AG04450 (cell line): Measurements from ENCODE around the gene EME1. TPM values are rescaled to one million over a fixed set of nuclear protein-coding genes. Genes with fewer than 3 reads are reported as not detected.
"Not testable (repeated sequence)": the region's sequence is repeated elsewhere in the genome, so short reads cannot be mapped to it uniquely, and the experiment has no call there.

ENCODE experiments used
- CTCF ChIA-PET: fragments of 300-600, 350-600 bp; formaldehyde crosslinking; extraction: SDS; loops from one replicate; lab custom pipeline; 2022; ENCODE audit warnings: antibody characterized with exemption, inconsistent platforms; lab: Charles Lee
- POLR2A ChIA-PET: fragments of 350-600 bp; formaldehyde crosslinking; extraction: SDS; loops from one replicate; lab custom pipeline; 2021; ENCODE audit warnings: antibody characterized with exemption, inconsistent platforms; lab: Yijun Ruan, JAX
- DNase-seq: peaks from one replicate; pipeline ENCODE4 v3.0.0-alpha.2; 2011; ENCODE audit warnings: low read depth, low spot score
- H3K27ac ChIP-seq: one replicate; pipeline ENCODE4 v1.5.1; 2012; ENCODE audit warnings: low read depth, low read length, control low read depth
- H3K27me3 ChIP-seq: one replicate; pipeline ENCODE4 v1.6.0; 2012; ENCODE audit warnings: low read length; ENCODE audit not compliant: control insufficient read depth, insufficient read depth
- H3K4me3 ChIP-seq: 2 replicates; pipeline ENCODE4 v1.5.1; 2011; ENCODE audit warnings: mild to moderate bottlenecking, low read depth, low read length, control low read depth
- H3K9me3 ChIP-seq: 2 replicates; pipeline ENCODE4 v1.5.1; 2012; ENCODE audit warnings: low read length; ENCODE audit not compliant: control insufficient read depth, insufficient read depth
- CTCF ChIP-seq: IDR thresholded peaks from 2 replicates; pipeline ENCODE4 v1.5.1; 2011; ENCODE audit warnings: low read depth, low read length, control low read depth, inconsistent platforms
- polyA plus RNA-seq: library from polyadenylated mRNA; depleted of rRNA; stranded (reverse); fragments of >200 nt; gene quantifications from 2 replicates; pipeline ENCODE4 v1.2.3, GENCODE V29; 2011

Gene EME1
- polyA plus RNA-seq, 1 experiment: 2.5 TPM

GRCh38 chr17:50396261-50397110 is 23.5 kb downstream of the EME1 start:
- no peak for TF ChIP-seq CTCF
- DNase-seq: no peak
- H3K27ac ChIP-seq: peak overlapping the region; percentile 91
- POLR2A ChIA-PET: interaction anchor here (0.6 to 2.1 kb wide), 12 partner anchors 11 to 750 kb away, joined by 3 to 13 read pairs (median 4); partner anchors contain the start of gene ACSF2
- CTCF ChIA-PET: interaction anchor here (0.6 to 4.9 kb wide), 37 partner anchors 8 to 1057 kb away, joined by 3 to 45 read pairs (median 5); partner anchors contain the start of genes ACSF2, EME1, MRPL27 and RSAD1
- H3K9me3 ChIP-seq: peaks cover 4% of the 10 kb centered on the region; the same call in 1 of the 2 replicates
- H3K27me3 ChIP-seq: no peaks in the 10 kb centered on the region
- peak overlapping the region; percentile 94 for H3K4me3 ChIP-seq

- POLR2A ChIA-PET: interaction anchor here (0.7 to 2.1 kb wide), 12 partner anchors 8 to 197 kb away, joined by 3 to 13 read pairs (median 4); partner anchors contain the start of gene ACSF2
- CTCF ChIA-PET: interaction anchor here (0.6 to 4.9 kb wide), 44 partner anchors 8 to 1058 kb away, joined by 3 to 45 read pairs (median 4); partner anchors contain the start of genes ACSF2, EME1, MRPL27 and RSAD1
These were observed 24.3 kb downstream of the EME1 start, which contains the start of gene LRRC59 for GRCh38 chr17:50397111-50397918. Gene LRRC59, minus strand, starts transcription at chr17:50397523. Its CDS starts 206 bp downstream, at chr17:50397317.

GRCh38 chr17:50397919-50398285 is 24.9 kb downstream of the EME1 start:
- TF ChIP-seq CTCF: no peak
- H3K9me3 ChIP-seq: peaks cover 4% of the 10 kb centered on the region; the same call in 1 of the 2 replicates
- CTCF ChIA-PET: interaction anchor here (0.7 to 4.9 kb wide), 35 partner anchors 9 to 765 kb away, joined by 3 to 45 read pairs (median 5); partner anchors contain the start of genes ACSF2, RSAD1 and XYLT2
- POLR2A ChIA-PET: interaction anchor here (0.5 to 1.9 kb wide), 8 partner anchors 9 to 194 kb away, joined by 3 to 13 read pairs (median 4); partner anchors contain the start of gene ACSF2
- H3K27ac ChIP-seq: no peak overlapping the region
- peak overlapping the region; percentile 94; the same call in 1 of the 2 replicates for H3K4me3 ChIP-seq
- peaks cover 4% of the 10 kb centered on the region for H3K27me3 ChIP-seq
- DNase-seq: no peak

More at GRCh38 chr17:50397111-50397918, 24.3 kb downstream of the EME1 start, which contains the start of gene LRRC59:
- Histone ChIP-seq H3K9me3 (peaks cover 4% of the 10 kb centered on the region; the same call in 1 of the 2 replicates), H3K27me3 (no peaks in the 10 kb centered on the region), H3K4me3 (peak within 1 kb of the TSS; percentile 94), H3K27ac (peak within 1 kb of the TSS; percentile 91)
- DNase-seq: peak; percentile 53
- peak; percentile 87 for TF ChIP-seq CTCF

- POLR2A ChIA-PET: not testable (repeated sequence)
These were observed 25.6 kb downstream of the EME1 start for GRCh38 chr17:50398672-50399071.

GRCh38 chr17:50399591-50399990 is 26.6 kb downstream of the EME1 start:
- H3K9me3 ChIP-seq, H3K4me3 ChIP-seq, H3K27ac ChIP-seq, POLR2A ChIA-PET, DNase-seq, H3K27me3 ChIP-seq, CTCF ChIA-PET: not testable (repeated sequence)

More at GRCh38 chr17:50398672-50399071, 25.6 kb downstream of the EME1 start:
- not testable (repeated sequence) for H3K4me3 ChIP-seq, DNase-seq, H3K9me3 ChIP-seq, H3K27me3 ChIP-seq, H3K27ac ChIP-seq
- CTCF ChIA-PET: interaction anchor here (0.9 to 4.9 kb wide), 9 partner anchors 8 to 259 kb away, joined by 3 to 45 read pairs (median 21); partner anchors contain the start of genes ACSF2, RSAD1 and XYLT2

GRCh38 chr17:50405351-50405750 is 32.3 kb downstream of the EME1 start:
- H3K4me3 ChIP-seq, H3K9me3 ChIP-seq, H3K27ac ChIP-seq, DNase-seq, POLR2A ChIA-PET: not testable (repeated sequence)
- H3K27me3 ChIP-seq: peaks cover 25% of the 10 kb centered on the region
- CTCF ChIA-PET: interaction anchor here (1.1 to 4.0 kb wide), 2 partner anchors 8 to 74 kb away, joined by 3 to 29 read pairs; partner anchors contain the start of gene LRRC59
